Pulmonary artery endothelial cell (primary cell): Measurements from ENCODE around the gene PIK3C2G. TPM values are rescaled to one million over a fixed set of nuclear protein-coding genes. Genes with fewer than 3 reads are reported as not detected.

Experiments
- DNase-seq: peaks from one replicate; pipeline ENCODE4 v3.0.0-alpha.2; 2011; ENCODE audit warnings: low read depth, low spot score
- total RNA-seq: library from RNA; depleted of rRNA; stranded (reverse); fragments of >200 nt; gene quantifications from 2 replicates; pipeline ENCODE4 v1.2.3, GENCODE V29; 2014

PIK3C2G gene
- total RNA-seq, 1 donor from 2014 or later: not detected

DNA sequence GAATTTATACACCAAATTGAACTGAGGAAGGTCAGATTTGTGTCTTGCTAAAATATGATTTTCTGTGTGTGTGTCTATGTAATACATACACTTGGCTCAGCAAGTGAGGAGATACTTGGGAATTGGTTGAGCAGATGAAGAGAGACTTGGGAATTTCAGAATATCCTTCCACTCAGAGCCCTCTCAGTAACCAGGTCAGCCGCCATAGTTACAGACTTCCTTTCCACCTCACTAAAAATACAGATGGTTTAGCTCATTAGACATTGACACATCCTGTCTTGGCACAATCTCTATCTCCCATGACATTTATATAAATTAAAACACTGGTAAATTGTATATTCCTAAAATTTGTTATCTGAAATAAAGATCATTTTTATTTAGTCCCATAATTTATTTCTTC lies 15.9 kb downstream of the PIK3C2G start:
- no peak for DNase-seq

DNA sequence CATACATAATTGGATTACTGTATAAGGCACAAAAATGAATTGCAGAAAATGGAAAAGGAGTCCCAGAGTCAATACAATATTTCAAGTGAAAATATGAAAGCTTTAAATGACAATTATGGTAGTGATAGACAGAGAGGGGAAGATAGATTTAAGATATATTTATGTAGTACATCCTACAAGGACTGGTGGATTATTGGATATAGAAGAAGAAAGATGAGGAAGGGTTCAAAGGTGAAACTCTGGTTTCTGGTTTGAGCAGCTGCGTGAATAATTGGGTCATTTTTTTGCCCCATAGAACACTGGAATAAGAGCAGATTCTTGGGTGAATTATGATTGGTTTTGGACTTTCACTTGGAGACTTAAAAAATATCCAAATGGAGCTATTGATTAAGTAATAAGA lies 19.4 kb downstream of the PIK3C2G start:
- no peak for DNase-seq

DNA sequence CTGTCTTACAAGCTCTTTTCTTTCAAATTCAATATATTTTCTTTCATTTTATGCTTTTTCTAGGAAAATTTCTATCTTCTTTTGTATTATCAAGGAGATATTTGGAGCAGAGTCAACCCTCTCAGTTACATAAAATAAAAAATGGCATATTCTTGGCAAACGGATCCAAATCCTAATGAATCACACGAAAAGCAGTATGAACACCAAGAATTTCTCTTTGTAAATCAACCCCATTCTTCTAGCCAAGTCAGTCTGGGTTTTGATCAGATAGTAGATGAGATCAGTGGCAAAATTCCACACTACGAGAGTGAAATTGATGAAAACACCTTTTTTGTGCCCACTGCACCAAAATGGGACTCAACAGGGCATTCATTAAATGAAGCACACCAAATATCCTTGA lies 20.6 kb downstream of the PIK3C2G start:
- DNase-seq: no peak

DNA sequence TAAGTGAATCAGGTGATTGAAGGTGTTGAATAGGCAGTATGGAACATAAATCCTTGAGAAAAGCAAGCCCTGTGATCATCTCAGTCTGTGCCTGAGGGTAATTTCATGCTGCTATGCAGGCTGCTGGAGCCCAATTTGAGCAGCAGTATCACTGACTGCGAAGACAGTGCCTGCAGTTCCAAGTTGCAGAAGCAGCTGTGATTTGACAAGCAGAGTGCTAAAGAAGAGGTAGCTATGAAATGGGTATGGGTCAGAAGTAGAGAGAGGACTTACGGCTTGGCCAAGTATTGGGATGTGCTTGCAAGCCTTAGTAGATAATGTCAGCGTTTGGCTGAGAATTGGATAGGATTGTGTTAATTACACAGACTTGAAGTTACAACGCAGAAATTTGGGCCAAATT lies 22.5 kb downstream of the PIK3C2G start:
- DNase-seq: no peak

- DNase-seq: no peak
These were observed 23.1 kb downstream of the PIK3C2G start for GRCh38 chr12:18284386-18284785.

GRCh38 chr12:18285161-18285560 lies 23.8 kb downstream of the PIK3C2G start:
- no peak for DNase-seq

DNA sequence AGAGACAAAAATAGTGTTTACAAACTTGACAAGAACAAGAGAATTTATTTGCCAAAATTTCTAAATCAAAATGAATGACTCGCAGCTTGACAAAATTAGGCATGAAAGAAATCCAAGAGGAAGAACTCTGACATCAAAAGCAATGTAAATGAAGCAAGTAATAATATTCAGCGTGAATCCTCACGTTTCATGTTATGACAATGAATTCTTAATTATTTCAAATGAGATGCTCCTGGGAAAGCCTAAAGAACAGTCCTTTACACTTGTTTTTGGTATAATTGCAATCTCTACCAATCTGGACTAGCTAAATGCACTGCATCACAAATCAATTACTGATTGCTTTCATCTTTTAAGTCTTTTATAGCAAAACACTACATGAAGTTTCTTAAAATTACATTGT lies 29.1 kb downstream of the PIK3C2G start:
- DNase-seq: no peak

GRCh38 chr12:18294889-18295288 lies 33.6 kb downstream of the PIK3C2G start:
- no peak for DNase-seq

- DNase-seq: no peak
These were observed 35.0 kb downstream of the PIK3C2G start for GRCh38 chr12:18296201-18296908.

DNA sequence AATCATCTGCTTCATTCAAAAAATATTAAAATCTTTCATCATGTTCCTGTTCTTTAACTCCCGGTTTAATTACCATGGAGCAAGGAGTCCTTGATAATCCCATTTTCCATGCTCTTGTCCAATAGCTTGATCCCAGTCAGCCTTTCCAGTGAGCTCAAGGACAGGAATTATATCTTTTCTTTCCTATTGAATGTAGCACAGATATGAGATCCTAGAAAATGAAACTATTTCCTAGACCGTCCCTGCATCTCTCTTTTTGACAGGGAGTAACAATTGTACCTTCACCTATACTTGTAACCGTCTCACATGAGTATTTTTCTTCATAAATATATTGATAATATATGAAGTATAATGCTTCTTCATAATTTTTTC lies 35.6 kb downstream of the PIK3C2G start:
- no peak for DNase-seq

DNA sequence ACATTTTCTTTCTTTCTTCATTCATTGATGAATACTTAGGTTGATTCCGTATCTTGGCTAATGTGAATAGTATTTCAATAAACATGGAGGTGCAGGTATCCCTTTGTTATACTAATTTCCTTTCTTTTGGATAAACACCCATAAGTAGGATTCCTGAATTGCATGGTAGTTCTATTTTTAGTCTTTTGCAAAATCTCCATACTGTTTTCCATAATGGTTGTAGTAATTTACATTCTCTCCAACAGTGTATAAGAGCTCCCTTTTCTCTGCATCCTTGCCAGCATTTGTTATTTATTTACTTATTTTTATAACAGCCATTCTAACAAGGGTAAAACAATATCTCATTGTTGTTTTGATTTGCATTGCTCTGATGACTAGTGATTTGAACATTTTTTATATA lies 36.6 kb downstream of the PIK3C2G start:
- no peak for DNase-seq

GRCh38 chr12:18302809-18303430 lies 41.6 kb downstream of the PIK3C2G start:
- DNase-seq: no peak

DNA sequence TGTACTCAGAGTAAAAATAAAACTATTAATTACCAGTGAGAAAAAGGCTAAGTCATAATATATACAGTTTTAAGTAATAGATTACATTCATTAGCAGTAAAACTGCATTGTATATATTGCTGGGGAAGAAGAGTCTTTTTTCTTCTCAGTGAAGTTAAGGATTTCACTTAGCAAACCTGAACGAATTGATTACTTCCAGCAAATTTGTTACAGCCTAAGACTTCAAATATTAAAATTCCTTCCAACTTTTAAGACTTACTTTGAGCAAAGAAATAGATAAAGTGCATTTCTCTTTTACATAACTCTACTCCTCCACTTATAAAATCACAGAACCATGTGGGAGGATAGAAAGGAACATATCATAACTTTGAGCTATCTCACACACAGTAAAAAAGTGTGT lies 43.3 kb downstream of the PIK3C2G start:
- DNase-seq: no peak

- no peak for DNase-seq
These were observed 45.0 kb downstream of the PIK3C2G start for GRCh38 chr12:18306311-18306710.

DNA sequence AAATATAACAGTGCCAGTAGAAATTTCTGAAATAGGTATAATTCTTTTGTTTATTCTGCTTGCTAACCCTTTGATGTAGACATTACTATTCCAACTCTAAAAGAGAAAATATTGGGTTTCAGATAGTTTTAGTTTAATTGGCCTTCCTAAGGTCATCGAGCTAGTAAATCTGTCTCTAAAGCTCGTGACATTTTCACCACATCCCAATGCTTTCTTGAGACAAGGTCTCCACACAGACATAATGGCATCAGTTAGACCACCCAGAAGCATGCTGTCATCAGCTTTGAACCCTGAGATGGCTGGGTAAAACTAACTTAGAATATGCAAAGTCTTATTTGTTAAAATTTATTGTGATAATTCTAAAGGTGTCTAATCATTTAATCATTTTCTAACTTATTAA lies 52.0 kb downstream of the PIK3C2G start:
- no peak for DNase-seq

GRCh38 chr12:18320036-18320617 lies 58.8 kb downstream of the PIK3C2G start:
- DNase-seq: no peak

DNA sequence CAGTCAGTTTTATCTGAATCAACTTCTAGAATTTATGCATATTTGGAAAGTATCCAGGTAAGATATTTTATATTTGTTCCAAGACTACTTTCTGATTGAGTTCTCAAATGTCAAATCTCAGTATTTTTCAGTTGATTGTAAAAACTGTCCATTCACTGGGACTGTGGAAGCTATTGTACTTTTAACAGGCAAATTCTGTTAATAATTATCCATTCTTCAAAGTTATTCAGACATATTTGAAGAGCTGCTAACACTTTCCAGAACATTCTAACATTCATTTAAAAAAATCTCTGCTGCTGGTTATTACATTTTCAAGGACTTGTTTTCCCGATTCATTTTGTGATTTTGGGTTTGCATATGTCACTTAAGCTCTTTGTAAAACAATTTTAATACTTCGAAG lies 59.7 kb downstream of the PIK3C2G start:
- no peak for DNase-seq

DNA sequence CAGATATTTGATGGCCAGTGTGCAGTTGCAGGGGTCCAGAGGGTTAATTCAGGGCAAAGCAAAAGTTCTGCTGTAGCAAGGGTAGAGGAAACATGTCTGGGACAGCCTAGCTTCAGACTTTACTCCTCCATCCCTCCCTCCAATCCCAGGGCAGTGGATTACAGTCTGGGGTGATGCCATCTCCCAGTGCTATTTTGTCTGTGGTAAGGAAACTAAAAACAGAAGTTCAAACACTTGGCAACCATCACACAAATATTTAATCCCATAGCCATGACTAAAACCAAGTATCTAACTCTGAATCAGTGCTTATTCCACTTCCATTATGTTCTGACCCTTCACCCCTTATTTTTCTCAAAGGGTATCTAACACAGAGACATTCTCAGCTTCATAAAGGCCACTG lies 61.8 kb downstream of the PIK3C2G start:
- DNase-seq: no peak

DNA sequence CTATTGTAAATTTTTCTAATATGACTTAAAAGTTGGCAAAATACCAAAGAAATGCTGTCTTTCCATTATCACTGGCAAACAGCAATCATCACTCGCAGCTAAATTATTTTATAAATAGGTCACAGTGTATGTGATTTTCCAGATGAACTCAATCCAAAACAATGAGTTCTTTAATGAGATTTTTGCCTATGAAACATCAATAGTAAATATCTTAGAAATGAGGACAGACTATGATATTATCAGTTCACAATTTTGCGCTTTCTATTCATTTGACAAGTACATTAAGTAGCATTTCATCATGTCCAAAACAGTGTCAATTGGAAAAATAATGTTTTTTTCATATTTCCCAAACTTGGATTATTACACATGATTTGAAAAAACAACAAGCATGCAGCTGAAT lies 65.7 kb downstream of the PIK3C2G start:
- DNase-seq: no peak

DNA sequence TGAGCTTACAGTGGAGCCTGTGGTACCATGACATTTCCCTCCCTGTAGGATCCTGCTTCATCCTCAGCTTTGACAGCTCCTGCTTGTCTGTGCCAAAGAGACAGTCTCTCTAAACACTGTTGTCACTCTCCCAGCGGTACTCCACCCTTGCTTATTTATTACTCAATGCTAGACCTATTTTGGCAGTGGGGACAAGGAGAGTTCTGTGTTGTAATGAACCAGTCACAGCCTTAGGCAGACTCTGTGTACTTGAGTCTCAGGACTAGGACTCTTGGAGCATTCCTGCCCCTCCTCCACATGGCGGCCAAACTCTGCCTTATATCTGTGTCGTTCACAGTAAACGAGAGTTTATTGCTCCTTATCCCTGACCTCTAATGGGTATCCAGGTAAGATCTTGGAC lies 70.9 kb downstream of the PIK3C2G start:
- DNase-seq: no peak

- no peak for DNase-seq
These were observed 78.3 kb downstream of the PIK3C2G start for GRCh38 chr12:18339633-18340032.

- DNase-seq: no peak
These were observed 78.9 kb downstream of the PIK3C2G start for GRCh38 chr12:18340186-18340585.

DNA sequence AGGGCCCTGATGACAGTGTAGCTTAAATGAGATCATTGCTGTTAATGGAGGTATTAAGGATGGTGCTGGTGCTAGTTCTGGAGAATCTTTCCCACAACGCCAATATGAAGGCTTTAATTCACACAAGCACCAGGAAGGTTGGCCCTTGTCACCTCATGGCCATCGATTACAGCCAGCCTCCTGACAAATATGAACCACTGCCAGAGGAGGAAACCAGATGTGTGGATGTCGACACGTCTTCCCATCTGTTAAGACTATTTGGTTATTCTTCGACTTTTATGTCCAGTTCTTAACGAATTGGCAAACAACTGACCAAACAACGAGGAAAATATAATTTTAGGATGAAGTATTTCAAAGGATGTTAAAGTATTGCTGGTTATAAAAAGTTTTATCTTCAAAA lies 79.5 kb downstream of the PIK3C2G start:
- no peak for DNase-seq
